Mammary epithelial cell (primary cell): ENCODE results near the gene MAML2.

ENCODE experiments used
- EZH2 ChIP-seq: IDR thresholded peaks from 2 replicates; pipeline ENCODE4 v1.6.1; 2012; ENCODE audit warnings: low read length, inconsistent platforms, borderline replicate concordance
- TF ChIP-seq, protein P1 (sequence below), 2 donors: IDR thresholded peaks in 1 of 2; conservative IDR thresholded peaks in 1 of 2; 2 replicates each; pipeline ENCODE4 v1.5.1; 2011 to 2012; ENCODE audit warnings: inconsistent platforms in 2 of 2, low read length in 2 of 2, mild to moderate bottlenecking in 2 of 2, control low read depth in 1 of 2, low read depth in 1 of 2; ENCODE audit not compliant: insufficient read depth in 1 of 2; ENCODE audit errors: extremely low read depth in 1 of 2

DNA sequence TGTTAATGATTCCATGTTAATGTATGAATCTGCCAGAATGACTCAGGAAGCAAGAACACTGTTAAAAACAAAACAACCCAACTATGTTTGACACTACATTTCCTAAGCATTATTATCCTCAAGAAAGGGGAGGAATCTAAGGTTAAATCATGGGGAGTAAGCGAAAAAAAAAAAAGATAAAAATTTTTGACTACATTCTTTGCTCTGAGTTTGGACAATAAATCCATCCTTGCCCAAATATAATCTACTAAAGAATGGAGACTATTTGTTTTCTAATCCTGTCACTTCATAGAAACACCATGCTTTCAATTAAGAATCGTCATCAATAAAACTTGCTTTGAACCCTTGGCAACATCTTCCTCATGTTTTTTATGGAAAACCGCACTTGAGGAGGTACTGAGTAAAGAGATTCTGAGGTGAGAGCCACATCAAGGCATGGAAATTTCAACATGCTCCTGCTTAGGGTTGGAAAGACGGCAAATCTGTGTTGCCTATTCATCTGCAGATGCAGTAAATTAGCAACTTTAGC lies 9.7 kb downstream of the MAML2 start:
- TF ChIP-seq, protein P1, sequence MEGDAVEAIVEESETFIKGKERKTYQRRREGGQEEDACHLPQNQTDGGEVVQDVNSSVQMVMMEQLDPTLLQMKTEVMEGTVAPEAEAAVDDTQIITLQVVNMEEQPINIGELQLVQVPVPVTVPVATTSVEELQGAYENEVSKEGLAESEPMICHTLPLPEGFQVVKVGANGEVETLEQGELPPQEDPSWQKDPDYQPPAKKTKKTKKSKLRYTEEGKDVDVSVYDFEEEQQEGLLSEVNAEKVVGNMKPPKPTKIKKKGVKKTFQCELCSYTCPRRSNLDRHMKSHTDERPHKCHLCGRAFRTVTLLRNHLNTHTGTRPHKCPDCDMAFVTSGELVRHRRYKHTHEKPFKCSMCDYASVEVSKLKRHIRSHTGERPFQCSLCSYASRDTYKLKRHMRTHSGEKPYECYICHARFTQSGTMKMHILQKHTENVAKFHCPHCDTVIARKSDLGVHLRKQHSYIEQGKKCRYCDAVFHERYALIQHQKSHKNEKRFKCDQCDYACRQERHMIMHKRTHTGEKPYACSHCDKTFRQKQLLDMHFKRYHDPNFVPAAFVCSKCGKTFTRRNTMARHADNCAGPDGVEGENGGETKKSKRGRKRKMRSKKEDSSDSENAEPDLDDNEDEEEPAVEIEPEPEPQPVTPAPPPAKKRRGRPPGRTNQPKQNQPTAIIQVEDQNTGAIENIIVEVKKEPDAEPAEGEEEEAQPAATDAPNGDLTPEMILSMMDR (conservative IDR thresholded peaks at IDR 0.05 in 1 of 2, IDR thresholded peaks at IDR 0.05 in 1 of 2; ENCODE audit: extremely low read depth in 1 of 2, insufficient read depth in 1 of 2, low read depth in 1 of 2, low read length in 2 of 2), result no peak
- TF ChIP-seq EZH2, result no peak
